ENCODE measurements around the gene PCAT7.

GRCh38 chr9:94528886-94529285 lies 26.0 kb upstream of the PCAT7 start:
- TF ChIP-seq CTCF (IDR thresholded peaks at IDR 0.05): no peak
- TF ChIP-seq POLR2A (IDR thresholded peaks at IDR 0.05): no peak
